Dedifferentiated amniotic fluid mesenchymal stem cell (primary cell): Measurements from ENCODE around the gene TTLL8.

ENCODE experiments used
- DNase-seq: peaks from one replicate; pipeline ENCODE4 v3.0.0-alpha.2; 2016; ENCODE audit errors: extremely low spot score

Gene TTLL8

DNA sequence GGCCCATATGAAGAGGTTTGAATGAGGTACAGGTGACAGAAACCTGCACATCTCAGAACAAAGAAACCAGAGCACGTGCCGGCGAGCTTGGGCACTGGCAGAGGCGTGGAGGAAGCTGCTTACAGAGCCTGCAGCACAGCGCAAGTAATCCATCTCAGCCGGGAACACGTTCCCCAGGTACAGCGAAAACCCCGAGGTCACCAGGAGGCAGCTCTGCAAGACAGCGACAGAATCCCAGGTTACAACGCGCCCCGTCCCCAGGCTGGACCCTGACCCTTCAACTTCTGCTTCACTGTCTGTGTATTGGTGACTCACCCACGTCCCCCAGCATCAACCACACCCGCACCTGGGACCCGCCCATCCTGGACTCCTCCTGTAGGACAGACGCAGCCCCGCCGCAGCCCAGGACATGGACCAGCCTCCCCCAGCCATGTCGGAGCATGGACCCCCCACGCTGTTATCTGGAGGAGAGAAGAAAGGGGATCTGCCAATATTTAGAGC, 24.9 kb upstream of the TTLL8 start:
- no peak for DNase-seq

DNA sequence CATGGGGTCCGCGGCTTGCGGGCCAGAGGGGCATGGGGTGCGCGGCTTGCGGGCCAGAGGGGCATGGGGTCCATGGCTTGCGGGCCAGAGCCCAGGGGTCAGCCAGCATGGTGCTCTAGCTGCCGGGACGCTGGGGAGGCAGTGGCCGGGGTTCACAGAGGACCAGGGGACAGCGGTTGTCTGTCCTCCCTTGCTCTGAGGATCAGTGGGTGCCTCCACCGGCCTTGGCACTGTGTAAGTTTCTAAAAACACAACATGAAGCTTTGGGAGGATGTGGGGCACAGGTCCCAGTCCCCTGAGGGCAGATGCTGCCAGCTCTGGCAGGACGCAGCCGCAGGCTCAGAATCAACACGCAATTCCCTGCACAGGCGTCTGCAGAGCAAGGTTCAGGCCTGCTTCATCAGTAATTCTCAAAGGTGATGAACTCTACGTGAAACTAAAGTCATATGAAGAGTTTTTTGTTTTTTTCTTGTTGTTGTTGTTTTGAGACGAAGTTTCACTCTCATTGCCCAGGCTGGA, 24.2 kb upstream of the TTLL8 start:
- no peak for DNase-seq

GRCh38 chr22:50081426-50082196, 23.5 kb upstream of the TTLL8 start:
- no peak for DNase-seq

- no peak for DNase-seq
These were observed 22.0 kb upstream of the TTLL8 start for GRCh38 chr22:50080077-50080465.

GRCh38 chr22:50078761-50079160, 20.7 kb upstream of the TTLL8 start:
- DNase-seq, result no peak

GRCh38 chr22:50078246-50078645, 20.1 kb upstream of the TTLL8 start:
- DNase-seq, result no peak

- DNase-seq, result no peak
These were observed 18.8 kb upstream of the TTLL8 start for GRCh38 chr22:50076646-50077535.

DNA sequence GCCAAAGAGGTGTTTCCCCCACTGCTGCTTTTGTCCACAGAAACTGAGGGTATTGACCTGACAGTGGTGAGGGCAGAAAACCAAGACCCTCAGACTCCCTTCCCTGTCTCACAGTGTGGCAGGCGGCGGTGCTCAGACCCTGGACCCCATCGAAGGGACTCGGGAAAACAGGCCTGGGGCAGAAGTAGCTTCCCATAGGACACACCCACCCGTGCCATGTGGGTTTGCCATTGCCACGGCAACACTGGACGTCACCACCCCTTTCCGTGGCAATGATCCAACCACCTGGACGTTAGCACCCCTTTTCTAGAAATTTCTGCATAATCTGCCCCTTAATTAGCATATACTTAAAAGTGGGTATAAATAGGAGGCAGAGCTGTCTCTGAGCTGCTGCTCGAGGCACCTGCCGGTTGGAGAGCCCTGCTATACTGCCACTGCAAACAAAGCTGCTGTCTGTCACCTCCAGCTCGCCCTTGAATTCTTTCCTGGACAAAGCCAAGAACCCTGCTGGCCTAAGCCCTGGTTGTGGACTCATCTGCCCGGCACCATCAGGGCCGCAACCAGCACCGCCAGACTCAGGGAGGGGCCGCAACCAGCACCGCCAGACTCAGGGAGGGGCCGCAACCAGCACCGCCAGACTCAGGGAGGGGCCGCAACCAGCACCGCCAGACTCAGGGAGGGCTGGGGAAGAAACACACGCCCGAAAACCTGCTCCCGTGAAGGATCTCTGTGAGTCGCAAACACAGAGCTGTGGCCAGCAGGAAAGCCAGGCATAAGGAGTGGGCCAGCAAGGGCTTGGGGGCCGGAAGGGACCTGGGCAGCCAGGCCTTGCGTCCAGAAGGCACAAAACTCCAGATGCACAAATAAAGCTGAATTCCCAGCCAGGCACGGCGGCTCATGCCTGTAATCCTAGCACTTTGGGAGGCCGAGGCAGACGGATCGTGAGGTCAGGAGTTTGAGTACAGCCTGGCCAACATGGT, 16.7 kb upstream of the TTLL8 start:
- DNase-seq, result no peak

GRCh38 chr22:50074056-50074455, 16.0 kb upstream of the TTLL8 start:
- no peak for DNase-seq

DNA sequence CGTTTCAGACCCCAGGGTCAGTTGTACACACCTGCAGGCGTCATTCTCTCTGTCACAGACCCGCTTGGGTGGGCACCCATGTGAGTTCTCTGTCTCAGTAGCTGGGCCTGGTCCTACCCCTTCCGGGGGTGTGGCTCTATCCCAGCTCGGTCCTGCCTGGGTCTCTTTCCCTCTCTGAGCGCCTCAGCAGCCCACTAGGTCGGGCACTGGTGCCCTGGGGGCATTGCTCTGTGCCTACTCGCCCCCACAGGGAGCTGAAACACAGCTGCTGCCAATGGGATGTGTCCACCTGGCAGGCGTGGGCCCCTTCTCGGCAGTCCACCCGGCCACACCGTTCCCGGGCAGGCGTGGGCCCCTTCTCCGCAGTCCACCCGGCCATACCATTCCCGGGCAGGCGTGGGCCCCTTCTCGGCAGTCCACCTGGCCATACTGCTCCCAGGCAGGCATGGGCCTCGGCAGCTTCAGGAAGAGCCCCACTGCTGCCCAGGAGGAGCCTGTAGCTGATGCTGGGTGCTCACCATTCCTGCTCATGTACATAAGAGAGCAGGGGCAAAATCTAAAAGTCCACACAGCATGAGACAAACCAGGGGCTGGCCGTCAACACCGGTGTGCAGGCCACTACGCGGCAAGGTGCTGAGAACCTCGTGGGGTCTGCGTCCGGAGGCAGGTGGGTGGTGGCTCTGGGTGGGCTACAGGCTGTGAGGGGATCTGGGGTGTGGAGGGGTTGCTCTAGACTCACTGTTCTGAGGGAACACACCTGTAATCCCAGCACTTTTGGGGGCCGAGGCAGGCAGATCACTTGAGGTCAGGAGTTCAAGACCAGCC, 14.8 kb upstream of the TTLL8 start:
- no peak for DNase-seq

DNA sequence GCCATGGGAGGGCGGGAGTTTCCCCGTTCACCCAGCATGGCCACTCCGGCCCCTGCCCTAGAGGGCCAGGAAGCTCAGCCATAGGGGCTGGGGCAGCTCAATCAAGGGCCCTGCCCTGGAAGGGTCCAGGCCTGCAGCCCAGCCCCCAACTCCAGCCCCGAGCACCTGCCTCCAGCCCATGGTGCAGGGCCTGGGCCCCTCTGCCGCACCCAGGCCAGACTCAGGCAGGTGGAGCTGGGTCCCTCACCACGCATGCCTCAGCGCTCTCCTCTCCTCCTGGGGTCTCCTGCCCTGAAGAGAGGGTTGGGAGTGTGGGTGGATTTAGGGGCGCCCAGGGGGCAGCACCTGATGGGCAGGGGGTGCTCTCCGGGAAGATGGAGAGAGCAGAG, 14.1 kb upstream of the TTLL8 start:
- no peak for DNase-seq

DNA sequence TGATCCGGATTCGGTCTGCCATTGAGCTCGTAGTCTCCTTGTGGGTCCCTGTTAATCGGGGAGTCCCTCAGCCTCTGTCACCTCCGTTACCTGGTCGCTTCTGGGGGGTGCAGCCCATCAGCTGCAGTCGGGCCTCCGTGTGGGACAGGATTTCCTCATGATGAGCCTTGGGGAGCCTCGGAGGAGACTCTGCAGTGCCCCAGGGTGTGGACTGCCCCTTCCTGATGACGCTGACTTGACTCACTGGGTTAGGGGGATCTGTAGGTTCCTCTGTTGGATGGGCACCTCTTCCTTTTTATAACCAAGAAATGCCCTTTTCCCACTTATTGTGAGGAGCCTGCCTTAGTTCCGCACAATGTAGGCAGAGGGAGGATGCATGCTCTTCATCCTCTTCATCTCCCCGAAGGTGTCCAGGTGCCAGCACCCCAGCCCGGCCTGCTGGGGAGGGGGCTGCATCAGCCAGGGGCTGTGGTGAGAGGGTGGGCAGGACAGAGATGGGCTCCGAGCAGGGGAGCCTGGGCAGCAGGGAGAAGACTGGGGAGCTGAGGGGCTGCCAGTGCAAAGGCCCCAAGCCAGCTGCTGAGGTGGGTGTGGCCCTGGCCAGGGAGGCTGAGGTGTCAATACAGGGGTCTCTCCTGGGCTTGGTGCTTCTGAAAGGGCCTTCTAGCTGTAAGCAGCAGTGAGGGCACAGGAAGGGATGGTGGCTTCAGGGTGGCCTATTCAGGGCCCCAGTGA, 13.5 kb upstream of the TTLL8 start:
- no peak for DNase-seq

GRCh38 chr22:50070366-50070765, 12.3 kb upstream of the TTLL8 start:
- DNase-seq, result no peak

- no peak for DNase-seq
These were observed 10.0 kb upstream of the TTLL8 start for GRCh38 chr22:50068096-50068495.

DNA sequence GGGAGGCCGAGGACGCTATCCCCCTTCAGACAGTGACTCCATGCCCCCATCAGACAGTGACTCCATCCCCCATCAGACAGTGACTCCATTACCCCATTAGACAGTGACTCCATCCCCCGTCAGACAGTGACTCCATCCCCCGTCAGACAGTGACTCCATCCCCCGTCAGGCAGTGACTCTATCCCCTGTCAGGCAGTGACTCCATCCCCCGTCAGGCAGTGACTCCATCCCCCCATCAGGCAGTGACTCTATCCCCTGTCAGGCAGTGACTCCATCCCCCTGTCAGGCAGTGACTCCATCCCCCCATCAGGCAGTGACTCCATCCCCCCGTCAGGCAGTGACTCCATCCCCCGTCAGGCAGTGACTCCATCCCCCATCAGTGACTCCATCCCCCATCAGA, 9.1 kb upstream of the TTLL8 start:
- DNase-seq, result no peak

DNA sequence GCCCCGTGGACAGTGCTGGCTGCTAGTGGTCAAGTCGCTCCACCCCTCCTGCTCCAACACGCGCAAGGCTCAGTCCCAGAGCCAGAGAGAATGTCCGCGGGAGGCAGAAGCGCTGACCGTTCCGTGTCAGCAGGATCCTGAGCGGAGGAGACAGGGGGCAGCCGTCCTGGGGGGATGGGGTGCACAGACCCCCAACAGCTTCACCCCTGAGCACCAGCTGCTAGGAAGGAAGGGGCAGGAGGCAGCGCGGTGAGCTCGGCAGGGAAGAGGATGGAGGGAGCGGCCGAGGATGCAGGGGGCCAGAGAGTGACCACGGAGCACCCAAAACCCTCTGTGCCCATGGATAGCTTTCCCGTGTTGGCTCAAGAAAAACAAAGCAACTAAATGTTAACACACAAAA, 6.4 kb upstream of the TTLL8 start:
- DNase-seq, result no peak

DNA sequence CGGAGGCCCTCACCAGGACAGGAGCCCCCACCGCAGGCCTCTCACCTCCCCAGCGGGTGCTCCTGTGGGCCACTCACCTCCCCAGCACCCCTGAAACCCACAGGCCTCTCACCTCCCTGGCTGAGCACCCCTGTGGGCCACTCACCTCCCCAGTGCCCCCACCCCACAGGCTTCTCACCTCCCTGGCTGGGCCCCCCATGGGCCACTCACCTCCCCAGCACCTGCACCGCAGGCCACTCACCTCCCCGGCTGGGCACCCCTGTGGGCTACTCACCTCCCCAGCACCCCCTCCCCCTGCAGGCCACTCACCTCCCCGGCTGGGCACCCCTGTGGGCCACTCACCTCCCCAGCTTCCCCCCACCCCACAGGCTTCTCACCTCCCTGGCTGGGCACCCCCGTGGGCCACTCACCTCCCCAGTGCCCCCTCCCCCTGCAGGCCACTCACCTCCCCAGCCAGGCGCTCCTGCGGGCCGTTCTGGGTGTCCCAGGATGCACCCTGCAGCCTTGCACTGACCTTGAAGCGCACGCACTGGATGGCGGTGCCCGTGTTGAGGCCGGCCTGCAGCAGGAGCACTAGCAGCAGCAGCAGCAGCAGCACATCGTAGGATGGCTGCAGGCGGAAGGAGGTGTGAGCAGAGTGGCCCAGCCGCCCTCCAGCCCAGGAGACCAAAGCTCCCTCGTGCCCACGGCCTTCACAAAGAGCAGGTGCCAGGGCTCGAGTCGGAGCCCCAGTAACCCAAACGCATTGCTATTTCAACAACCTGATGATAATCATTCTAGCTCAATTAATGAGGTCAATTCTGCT, 5.7 kb upstream of the TTLL8 start:
- no peak for DNase-seq

GRCh38 chr22:50062509-50063135, 4.5 kb upstream of the TTLL8 start:
- no peak for DNase-seq
